ENCODE measurements around the gene PAQR6. TPM values are rescaled to one million over a fixed set of nuclear protein-coding genes. Genes with fewer than 3 reads are reported as not detected.

The PAQR6 gene
- total RNA-seq, 1 experiment from 2014 or later = 15.8 TPM

DNA sequence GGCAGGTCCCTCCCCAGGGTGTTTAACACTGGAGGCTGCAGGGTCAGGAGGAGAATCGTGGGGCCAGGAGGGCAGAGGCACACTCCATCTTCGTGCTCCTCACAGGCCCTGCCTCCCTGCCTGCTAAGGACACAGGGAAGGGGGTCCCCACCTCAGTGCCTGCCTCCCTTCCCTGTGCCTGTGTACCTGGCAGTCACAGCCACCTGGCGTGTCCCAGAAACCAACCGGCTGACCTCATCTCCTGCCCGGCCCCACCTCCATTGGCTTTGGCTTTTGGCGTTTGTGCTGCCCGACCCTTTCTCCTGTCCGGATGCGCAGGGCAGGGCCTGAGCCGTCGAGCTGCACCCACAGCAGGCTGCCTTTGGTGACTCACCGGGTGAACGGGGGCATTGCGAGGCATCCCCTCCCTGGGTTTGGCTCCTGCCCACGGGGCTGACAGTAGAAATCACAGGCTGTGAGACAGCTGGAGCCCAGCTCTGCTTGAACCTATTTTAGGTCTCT, 6.5 kb downstream of the PAQR6 start:
- H3K4me1 Mint-ChIP-seq = peaks cover 2 to 3% of the 10 kb centered on the region in 2 experiments
- no peak overlapping the region for H2BK20ac ChIP-seq (ENCODE audit: low read depth, low read length, poor library complexity, severe bottlenecking)
- no peaks in the 10 kb centered on the region for H3K27me3 ChIP-seq (ENCODE audit: insufficient read depth, low read length)
- no peak overlapping the region for H2AK5ac ChIP-seq (ENCODE audit: insufficient read length, low read length)
- peaks cover 4% of the 10 kb centered on the region; the same call in 1 of the 2 replicates for H3K27me3 Mint-ChIP-seq (ENCODE audit: low read depth)
- H3K36me3 Mint-ChIP-seq (ENCODE audit: insufficient read depth in 1 of 3, low read depth in 3 of 3) = peaks cover 14 to 39% (median 35%) of the 10 kb centered on the region in 3 experiments; a peak in 6 of 7 replicates
- DNase-seq = no peak
- no peak overlapping the region for H3K56ac ChIP-seq (ENCODE audit: insufficient read length, low read depth, low read length)
- peaks cover 3% of the 10 kb centered on the region for H3K23me2 ChIP-seq (ENCODE audit: insufficient read length, low read depth, low read length, poor library complexity, severe bottlenecking)
- no peak overlapping the region for H3K4me3 Mint-ChIP-seq
- H3K9ac ChIP-seq (ENCODE audit: extremely low read depth, insufficient read length, low read length) = no peak overlapping the region
- H2BK12ac ChIP-seq (ENCODE audit: insufficient read length, low read depth, low read length) = no peak overlapping the region
- no peak overlapping the region for H3K18ac ChIP-seq (ENCODE audit: insufficient read length, low read depth, low read length)
- no peak overlapping the region for H4K8ac ChIP-seq (replicated peaks; ENCODE audit: insufficient read length, low read depth, low read length)
- no peak overlapping the region for H3K4ac ChIP-seq (ENCODE audit: low read depth, low read length)
- H3K9me3 ChIP-seq (ENCODE audit: control insufficient read depth, low read depth, low read length) = no peaks in the 10 kb centered on the region
- no peak overlapping the region for H3T11ph ChIP-seq (ENCODE audit: low read length)
- H3K4me2 ChIP-seq (ENCODE audit: insufficient read depth, insufficient read length, low read length) = no peak overlapping the region
- H2BK5ac ChIP-seq (ENCODE audit: insufficient read length, low read length) = no peak overlapping the region
- H2BK15ac ChIP-seq (ENCODE audit: low read depth, low read length) = no peak overlapping the region
- H3K27ac ChIP-seq (ENCODE audit: insufficient read length, low read depth, low read length) = no peak overlapping the region
- H3K27ac Mint-ChIP-seq = peak overlapping the region; percentile 23 to 80 (median 48); a peak in 3 of 7 replicates
- no peaks in the 10 kb centered on the region for H4K20me1 ChIP-seq (ENCODE audit: control insufficient read depth, insufficient read depth, insufficient read length)
- H3K79me1 ChIP-seq (ENCODE audit: insufficient read depth, low read depth, low read length, poor library complexity, severe bottlenecking) = no peaks in the 10 kb centered on the region
- no peak overlapping the region for H4K91ac ChIP-seq (ENCODE audit: insufficient read length, low read depth, low read length)
- H3K79me2 ChIP-seq (ENCODE audit: insufficient read depth, low read length) = no peaks in the 10 kb centered on the region
- H3K9me3 Mint-ChIP-seq = no peaks in the 10 kb centered on the region
- no peak overlapping the region for H2BK120ac ChIP-seq (ENCODE audit: low read depth, low read length, poor library complexity, severe bottlenecking)
- no peaks in the 10 kb centered on the region for H3K4me1 ChIP-seq (ENCODE audit: insufficient read depth, low read length)
- no peak overlapping the region for H3K14ac ChIP-seq (ENCODE audit: insufficient read depth, low read length)
- no CpG with 5 or more reads among the region's 15 CpGs for WGBS (ENCODE audit: extremely low coverage, insufficient read length, low lambda C conversion rate)
- no peak overlapping the region for H3K23ac ChIP-seq (ENCODE audit: insufficient read length, low read depth, low read length)
- no peak overlapping the region for H4K5ac ChIP-seq (ENCODE audit: insufficient read length, low read depth, low read length)
- TF ChIP-seq, protein P1, sequence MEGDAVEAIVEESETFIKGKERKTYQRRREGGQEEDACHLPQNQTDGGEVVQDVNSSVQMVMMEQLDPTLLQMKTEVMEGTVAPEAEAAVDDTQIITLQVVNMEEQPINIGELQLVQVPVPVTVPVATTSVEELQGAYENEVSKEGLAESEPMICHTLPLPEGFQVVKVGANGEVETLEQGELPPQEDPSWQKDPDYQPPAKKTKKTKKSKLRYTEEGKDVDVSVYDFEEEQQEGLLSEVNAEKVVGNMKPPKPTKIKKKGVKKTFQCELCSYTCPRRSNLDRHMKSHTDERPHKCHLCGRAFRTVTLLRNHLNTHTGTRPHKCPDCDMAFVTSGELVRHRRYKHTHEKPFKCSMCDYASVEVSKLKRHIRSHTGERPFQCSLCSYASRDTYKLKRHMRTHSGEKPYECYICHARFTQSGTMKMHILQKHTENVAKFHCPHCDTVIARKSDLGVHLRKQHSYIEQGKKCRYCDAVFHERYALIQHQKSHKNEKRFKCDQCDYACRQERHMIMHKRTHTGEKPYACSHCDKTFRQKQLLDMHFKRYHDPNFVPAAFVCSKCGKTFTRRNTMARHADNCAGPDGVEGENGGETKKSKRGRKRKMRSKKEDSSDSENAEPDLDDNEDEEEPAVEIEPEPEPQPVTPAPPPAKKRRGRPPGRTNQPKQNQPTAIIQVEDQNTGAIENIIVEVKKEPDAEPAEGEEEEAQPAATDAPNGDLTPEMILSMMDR (conservative IDR thresholded peaks at IDR 0.05) = no peak
- H2AFZ ChIP-seq (ENCODE audit: low read length) = no peak overlapping the region
